RWPE1 (cell line): ENCODE data around the gene PUS7.
"Not testable (repeated sequence)": the region's sequence is repeated elsewhere in the genome, so short reads cannot be mapped to it uniquely, and the experiment has no call there.

Source experiments
- CTCF ChIA-PET: fragments of 350-600 bp; sonication (Branson Sonifier 250); formaldehyde crosslinking; extraction: SDS; loops from one replicate; lab custom pipeline; 2021; lab: Yijun Ruan, JAX
- POLR2A ChIA-PET: fragments of 400-600 bp; formaldehyde crosslinking; extraction: SDS; loops from one replicate; lab custom pipeline; 2020; ENCODE audit warnings: antibody characterized with exemption; ENCODE audit not compliant: low non-redundant PET; lab: Yijun Ruan, JAX
- DNase-seq: peaks from one replicate; pipeline ENCODE4 v3.0.0; 2012; ENCODE audit warnings: low spot score
- H3K27ac ChIP-seq: fragments of 450-650 bp; 2 replicates; pipeline ENCODE4 v1.5.1; 2017
- CTCF ChIP-seq: fragments of 450-650 bp; conservative IDR thresholded peaks from 2 replicates; pipeline ENCODE4 v1.5.1; 2017; ENCODE audit warnings: low read depth, mild to moderate bottlenecking

PUS7 gene

DNA sequence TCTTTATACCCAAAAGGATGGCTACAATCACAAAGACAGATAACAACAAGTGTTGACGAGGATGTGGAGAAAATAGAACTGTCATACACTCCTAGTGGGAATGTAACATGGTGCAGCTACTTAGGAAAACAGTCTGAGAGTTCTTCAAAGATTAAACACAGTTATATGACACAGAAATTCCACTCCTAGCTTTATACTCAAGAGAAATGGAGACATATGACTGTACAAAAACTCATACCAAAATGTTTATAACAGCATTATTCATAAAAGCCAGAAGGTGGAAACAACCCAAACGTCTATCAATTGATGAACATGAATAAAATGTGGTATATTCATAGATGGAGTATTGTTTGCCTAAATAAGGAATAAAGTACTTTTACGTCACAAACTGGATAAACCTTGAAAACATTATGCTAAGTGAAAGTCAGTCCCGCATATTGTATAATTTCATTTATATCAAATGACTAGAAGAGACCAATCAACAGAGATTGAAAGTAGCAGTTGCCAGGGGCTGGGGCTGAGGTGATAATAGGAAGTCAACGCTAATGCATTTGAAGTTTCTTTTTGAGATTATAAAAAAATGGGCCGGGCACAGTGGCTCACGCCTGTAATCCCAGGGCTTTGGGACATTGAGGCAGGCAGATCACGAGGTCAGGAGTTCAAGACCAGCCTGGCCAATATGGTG lies 71.8 kb downstream of the PUS7 start:
- TF ChIP-seq CTCF = no peak
- no peak for DNase-seq
- CTCF ChIA-PET = interaction anchor here (0.6 kb wide), 2 partner anchors 205 to 1690 kb away, joined by 3 to 5 read pairs; no protein-coding TSS in a partner anchor
- POLR2A ChIA-PET = no interaction called here
- H3K27ac ChIP-seq = no peak overlapping the region

DNA sequence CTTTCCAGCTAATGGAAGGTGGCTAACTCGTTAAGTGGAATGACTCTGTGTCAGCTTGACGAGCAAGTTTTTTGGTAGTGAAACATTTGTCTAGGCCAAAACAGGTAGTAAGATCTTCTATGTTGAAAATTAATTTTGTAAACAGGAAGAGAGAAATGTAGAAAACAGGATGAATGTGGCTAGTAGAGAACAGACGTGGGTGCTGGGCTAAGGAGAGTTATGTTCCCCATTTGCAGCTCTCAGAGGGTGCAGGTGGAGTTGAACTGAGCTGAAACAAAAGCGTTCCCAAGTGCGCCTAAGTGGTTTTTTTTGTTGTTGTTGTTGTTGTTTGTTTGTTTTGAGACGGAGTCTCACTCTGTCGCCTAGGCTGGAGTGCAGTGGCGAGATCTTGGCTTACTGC lies 73.9 kb downstream of the PUS7 start:
- no peak for TF ChIP-seq CTCF
- ChIA-PET POLR2A (no interaction called here), CTCF (no interaction called here)
- no peak for DNase-seq
- no peak overlapping the region for H3K27ac ChIP-seq

DNA sequence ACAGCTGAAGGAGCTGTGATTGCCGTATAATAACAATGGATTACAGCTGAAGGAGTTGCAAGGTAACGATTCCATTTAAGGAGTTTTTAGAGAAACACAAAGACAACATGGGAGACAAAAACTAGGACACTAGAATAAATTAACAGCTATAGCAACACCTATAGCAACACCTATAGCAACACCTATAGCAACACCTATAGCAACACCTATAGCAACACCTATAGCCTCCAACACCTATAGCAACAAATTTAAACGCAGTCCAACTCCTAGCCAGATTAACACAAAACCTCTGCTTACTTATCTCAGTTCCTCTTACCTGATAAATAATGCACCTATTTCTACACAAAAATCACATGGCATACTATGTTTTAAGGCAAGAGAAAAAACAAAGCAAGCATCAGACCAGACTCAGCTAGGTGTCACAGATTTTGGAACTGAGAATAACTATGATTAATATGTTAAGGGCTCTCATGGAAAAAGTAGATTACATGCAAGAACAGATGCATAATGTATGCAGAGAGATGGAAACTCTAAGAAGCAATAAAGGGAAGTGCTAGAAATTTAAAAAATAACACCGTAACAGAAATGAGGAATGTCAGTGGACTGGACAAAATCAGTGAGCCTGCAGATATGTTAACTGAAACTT lies 77.6 kb downstream of the PUS7 start:
- no peak overlapping the region for H3K27ac ChIP-seq
- CTCF ChIA-PET = no interaction called here
- no peak for DNase-seq
- no peak for TF ChIP-seq CTCF
- POLR2A ChIA-PET = no interaction called here

GRCh38 chr7:105442214-105442613 lies 79.9 kb downstream of the PUS7 start:
- DNase-seq, CTCF ChIA-PET, H3K27ac ChIP-seq: not testable (repeated sequence)
- POLR2A ChIA-PET = interaction anchor here (0.6 kb wide), 1 partner anchor 36 kb away, joined by 3 read pairs; no protein-coding TSS in a partner anchor

GRCh38 chr7:105439174-105439893 lies 82.7 kb downstream of the PUS7 start:
- H3K27ac ChIP-seq = peak overlapping the region; percentile 60
- CTCF ChIA-PET = interaction anchor here (0.6 to 0.8 kb wide), 2 partner anchors 137 to 475 kb away, joined by 3 read pairs; no protein-coding TSS in a partner anchor
- peak; percentile 85 for DNase-seq
- TF ChIP-seq CTCF = no peak
- POLR2A ChIA-PET = interaction anchor here (0.6 kb wide), 1 partner anchor 444 kb away, joined by 3 read pairs; no protein-coding TSS in a partner anchor

DNA sequence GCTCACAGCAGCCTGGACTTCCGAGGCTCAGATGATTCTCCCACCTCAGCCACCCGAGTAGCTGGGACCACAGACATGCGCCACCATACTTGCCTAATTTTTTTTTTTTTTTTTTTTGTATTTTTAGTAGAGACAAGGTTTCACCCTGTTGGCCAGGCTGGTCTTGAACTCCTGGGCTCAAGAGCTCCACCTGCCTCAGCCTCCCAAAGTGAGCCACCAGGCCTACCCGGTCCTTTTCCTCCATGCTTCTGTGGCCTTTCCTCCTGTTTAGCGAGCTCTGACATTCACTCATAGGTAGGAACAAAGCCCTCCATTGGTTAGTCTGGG lies 83.3 kb downstream of the PUS7 start:
- ChIA-PET CTCF (interaction anchor here (0.5 to 0.6 kb wide), 2 partner anchors 136 to 620 kb away, joined by 3 read pairs; no protein-coding TSS in a partner anchor), POLR2A (interaction anchor here (0.6 kb wide), 1 partner anchor 445 kb away, joined by 3 read pairs; no protein-coding TSS in a partner anchor)
- H3K27ac ChIP-seq = peak overlapping the region; percentile 60; the same call in 1 of the 2 replicates
- TF ChIP-seq CTCF = no peak
- DNase-seq = no peak
